ENCODE results near the gene ITPR1. TPM values are rescaled to one million over a fixed set of nuclear protein-coding genes. Genes with fewer than 3 reads are reported as not detected.

Gene ITPR1
- total RNA-seq, 4 donors from 2014 or later: 56.1 to 71.2 (median 61.9) TPM

DNA sequence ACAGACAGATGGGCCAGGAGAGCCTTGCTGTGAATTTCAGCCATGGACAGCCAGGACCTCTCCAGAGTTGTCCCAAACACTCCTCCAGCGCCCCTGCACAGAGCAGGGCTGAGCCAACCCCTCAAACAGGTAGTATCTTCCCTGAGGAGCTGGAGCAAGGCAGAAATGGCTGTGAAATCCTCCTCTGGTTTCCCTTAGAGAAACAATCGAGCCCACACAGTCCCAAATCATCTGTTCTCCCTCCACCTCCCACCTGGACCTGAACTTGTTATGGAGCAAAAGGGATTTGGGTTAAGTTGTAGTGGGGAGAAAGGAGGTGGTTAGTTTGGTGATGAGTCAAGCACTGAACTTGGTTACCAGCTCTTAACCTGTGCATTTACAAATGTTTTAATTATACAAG lies 280.4 kb downstream of the ITPR1 start:
- Histone ChIP-seq H3K4me3 (no peak overlapping the region), H3K9me3 (no peaks in the 10 kb centered on the region), H3K36me3 (no peaks in the 10 kb centered on the region), H3K4me1 (peaks cover 0 to 42% (median 20%) of the 10 kb centered on the region in 4 donors), H3K27ac (peak overlapping the region in 2 of 4 donors; percentile 50 to 85), H3K27me3 (no peaks in the 10 kb centered on the region)
- no peak for DNase-seq (ENCODE audit: low spot score in 2 of 2)
- no peak for TF ChIP-seq CTCF (IDR thresholded peaks at IDR 0.05)
- no peak for TF ChIP-seq EP300 (IDR thresholded peaks at IDR 0.05)
- no peak for TF ChIP-seq POLR2A (IDR thresholded peaks at IDR 0.05)
- WGBS, 2 donors: 83 to 100% methylated on average over 2 of the region's 2 CpGs

DNA sequence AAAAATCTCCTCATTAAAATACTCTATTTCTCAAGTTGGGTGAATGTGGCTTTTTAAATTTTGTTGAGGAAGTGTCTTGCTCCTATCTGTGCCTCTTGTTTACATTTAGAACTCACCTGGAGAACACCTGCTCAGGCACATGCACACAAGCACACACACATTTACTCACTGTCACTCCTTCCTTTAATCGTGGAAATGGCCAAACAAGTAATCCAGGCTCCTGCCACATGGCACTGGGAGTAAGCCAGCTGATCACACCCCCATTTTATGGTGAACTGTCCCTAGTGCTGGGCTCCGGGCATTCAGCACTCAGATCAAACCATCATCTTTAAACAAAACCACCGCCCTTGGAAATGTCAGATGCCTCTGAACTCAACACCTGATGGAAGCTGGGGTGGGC lies 281.4 kb downstream of the ITPR1 start:
- no peak overlapping the region for H3K27ac ChIP-seq
- 94% methylated on average over 3 of the region's 3 CpGs for WGBS, 2 donors
- no peak for DNase-seq (ENCODE audit: low spot score in 2 of 2)
- no peaks in the 10 kb centered on the region for H3K9me3 ChIP-seq
- H3K27me3 ChIP-seq: no peaks in the 10 kb centered on the region
- H3K36me3 ChIP-seq: no peaks in the 10 kb centered on the region
- no peak for TF ChIP-seq POLR2A (IDR thresholded peaks at IDR 0.05)
- no peak for TF ChIP-seq EP300 (IDR thresholded peaks at IDR 0.05)
- TF ChIP-seq CTCF (IDR thresholded peaks at IDR 0.05): no peak
- peaks cover 0 to 42% (median 20%) of the 10 kb centered on the region in 4 donors for H3K4me1 ChIP-seq
- no peak overlapping the region for H3K4me3 ChIP-seq

DNA sequence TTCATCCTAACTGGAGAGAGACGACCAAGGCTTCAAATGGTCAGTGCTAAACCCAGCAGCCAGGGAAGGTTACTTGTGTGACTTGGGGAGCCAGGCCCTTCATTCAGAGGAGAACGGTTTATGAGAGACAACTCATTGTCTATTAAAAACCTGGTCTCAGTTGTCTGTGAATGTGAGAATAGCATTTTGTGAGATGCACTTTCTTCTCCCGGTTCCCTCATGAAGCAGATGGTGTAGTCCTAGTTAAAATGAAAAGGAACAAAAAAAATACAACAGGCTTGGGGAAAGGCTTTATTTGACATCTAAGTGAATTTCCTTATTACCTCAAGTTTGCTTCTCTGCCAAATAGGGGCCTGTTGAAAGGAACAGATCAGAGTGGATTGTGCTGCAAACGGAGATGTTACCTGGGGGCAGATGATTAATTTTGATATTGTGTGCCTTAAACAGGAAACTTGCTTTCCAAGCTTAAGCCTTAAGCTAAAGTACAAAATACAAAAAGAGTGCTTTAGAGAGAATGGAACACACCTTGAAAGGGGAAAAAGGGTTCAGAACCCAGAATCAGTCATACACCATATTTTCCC lies 283.3 kb downstream of the ITPR1 start:
- no peaks in the 10 kb centered on the region for H3K27me3 ChIP-seq
- peaks cover 0 to 40% (median 20%) of the 10 kb centered on the region in 4 donors for H3K4me1 ChIP-seq
- WGBS, 2 donors: 71 to 77% methylated on average over 4 of the region's 4 CpGs
- peak overlapping the region in 3 of 4 donors; percentile 37 to 72 (median 63) for H3K27ac ChIP-seq
- TF ChIP-seq POLR2A (IDR thresholded peaks at IDR 0.05): no peak
- no peak for TF ChIP-seq CTCF (IDR thresholded peaks at IDR 0.05)
- TF ChIP-seq EP300 (IDR thresholded peaks at IDR 0.05): no peak
- no peaks in the 10 kb centered on the region for H3K36me3 ChIP-seq
- no peaks in the 10 kb centered on the region for H3K9me3 ChIP-seq
- H3K4me3 ChIP-seq: no peak overlapping the region
- DNase-seq (ENCODE audit: low spot score in 2 of 2): no peak

DNA sequence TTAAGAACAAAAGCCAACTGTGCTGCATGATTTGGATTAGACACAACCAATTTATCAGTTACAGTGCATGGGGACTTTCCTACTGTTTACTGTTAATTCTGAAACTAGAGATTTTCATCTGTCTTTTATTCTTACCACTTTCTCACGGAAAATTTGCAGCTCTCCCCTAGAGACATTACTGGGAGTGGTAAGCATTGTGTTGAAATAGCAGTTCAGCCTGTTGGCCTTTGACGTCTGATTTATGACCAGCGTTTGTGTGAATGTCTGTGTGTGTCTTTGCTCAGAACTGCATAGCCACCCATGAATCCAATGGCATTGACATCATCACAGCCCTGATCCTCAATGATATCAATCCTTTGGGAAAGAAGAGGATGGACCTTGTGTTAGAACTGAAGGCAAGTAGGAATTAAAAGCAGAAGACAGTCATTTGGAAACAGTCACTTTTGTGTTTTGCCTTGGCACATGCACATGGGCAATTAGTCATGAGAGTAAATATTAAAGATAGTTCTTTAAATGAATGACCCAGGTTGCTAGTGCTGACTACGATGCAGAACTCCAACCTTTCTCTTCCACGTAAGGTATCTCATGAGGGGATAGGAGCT lies 283.9 kb downstream of the ITPR1 start:
- Histone ChIP-seq H3K9me3 (no peaks in the 10 kb centered on the region), H3K4me3 (no peak overlapping the region), H3K36me3 (no peaks in the 10 kb centered on the region), H3K27me3 (no peaks in the 10 kb centered on the region), H3K27ac (peak overlapping the region in 3 of 4 donors; percentile 37 to 72 (median 63)), H3K4me1 (peaks cover 0 to 34% (median 14%) of the 10 kb centered on the region in 4 donors)
- peak in 1 of 2 donors; percentile 44 for DNase-seq (ENCODE audit: low spot score in 2 of 2)
- 41 to 42% methylated on average over 5 of the region's 5 CpGs for WGBS, 2 donors
- peak in 1 of 2 donors; percentile 83 for TF ChIP-seq EP300 (IDR thresholded peaks at IDR 0.05)
- no peak for TF ChIP-seq CTCF (IDR thresholded peaks at IDR 0.05)

- DNase-seq (ENCODE audit: low spot score in 2 of 2): no peak
- peaks cover 0 to 24% (median 11%) of the 10 kb centered on the region in 4 donors for H3K4me1 ChIP-seq
- no peaks in the 10 kb centered on the region for H3K27me3 ChIP-seq
- TF ChIP-seq POLR2A (IDR thresholded peaks at IDR 0.05) (no peak), EP300 (IDR thresholded peaks at IDR 0.05) (no peak), CTCF (IDR thresholded peaks at IDR 0.05) (no peak)
- WGBS, 2 donors: 94 to 99% methylated on average over 2 of the region's 2 CpGs
- H3K4me3 ChIP-seq: no peak overlapping the region
- H3K36me3 ChIP-seq: peaks cover 0 to 5% (median 0%) of the 10 kb centered on the region in 3 donors
- H3K9me3 ChIP-seq: no peaks in the 10 kb centered on the region
- no peak overlapping the region for H3K27ac ChIP-seq
Observed at GRCh38 chr3:4778119-4778518, 285.0 kb downstream of the ITPR1 start.
